ENCODE results near the gene ADD3. TPM values are rescaled to one million over a fixed set of nuclear protein-coding genes. Genes with fewer than 3 reads are reported as not detected.

Gene ADD3
- polyA plus RNA-seq, 3 donors = 94.8 to 126 (median 111) TPM

DNA sequence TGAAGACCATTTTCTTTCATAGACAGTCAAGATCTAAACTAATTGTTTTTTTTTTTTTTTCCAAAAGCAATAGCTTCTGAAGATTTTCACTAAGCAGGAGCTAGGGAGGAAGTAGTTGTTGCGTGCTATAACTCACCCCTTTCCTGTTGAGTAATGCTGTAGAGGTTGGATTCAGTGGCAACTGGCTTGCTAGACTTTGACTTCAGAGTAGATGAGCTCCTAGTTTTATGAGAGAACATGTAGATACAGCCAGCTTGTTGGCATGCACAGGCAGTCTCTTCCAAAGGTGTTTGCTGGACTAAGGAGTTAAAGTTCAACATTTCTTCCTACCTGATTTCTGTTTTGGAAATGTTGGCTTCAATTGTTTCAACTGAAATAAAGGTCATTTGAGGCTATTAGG is 133.4 kb downstream of the ADD3 start:
- peak overlapping the region; percentile 55 for H3K4me2 ChIP-seq (replicated peaks; ENCODE audit: extremely low read depth, low read length, poor library complexity, severe bottlenecking)
- H3K4me1 Mint-ChIP-seq = peaks cover 56% of the 10 kb centered on the region
- DNase-seq = peak; percentile 65 to 90 (median 86)
- H3K27me3 ChIP-seq (ENCODE audit: control insufficient read depth in 2 of 2, insufficient read depth in 2 of 2, low read length in 2 of 2) = peaks cover 0 to 3% of the 10 kb centered on the region in 2 donors
- H3K27me3 Mint-ChIP-seq (ENCODE audit: low read depth in 3 of 3) = peaks cover 0 to 6% (median 0%) of the 10 kb centered on the region in 3 donors
- intact Hi-C loops (cut with micrococcal nuclease) = loop anchor here (5.0 kb wide), 3 partner anchors 66 to 131 kb away; partner anchors contain the start of gene MXI1 (in 1 of the 2)
- peak overlapping the region in 1 of 3 experiments; percentile 55 for H3K4me3 ChIP-seq (replicated peaks in 1 of 3; ENCODE audit: low read depth in 2 of 3, low read length in 3 of 3)
- no CpG with 5 or more reads among the region's 1 CpG for WGBS (ENCODE audit: insufficient coverage)
- peaks cover under 1 to 7% of the 10 kb centered on the region in 2 donors for H3K36me3 Mint-ChIP-seq
- no peaks in the 10 kb centered on the region for H3K79me2 ChIP-seq (ENCODE audit: insufficient read depth, low read length)
- peak overlapping the region; percentile 47 to 92 (median 82) for H3K27ac Mint-ChIP-seq
- no peak for TF ChIP-seq CTCF (IDR thresholded peaks at IDR 0.05)
- peak overlapping the region; percentile 70 to 85 for H3K27ac ChIP-seq (ENCODE audit: low read depth in 1 of 2, low read length in 2 of 2)
- no peaks in the 10 kb centered on the region for H4K20me1 ChIP-seq (ENCODE audit: insufficient read depth, low read length)
- no peaks in the 10 kb centered on the region for H3K36me3 ChIP-seq (replicated peaks in 1 of 2; ENCODE audit: control insufficient read depth in 1 of 2, insufficient read depth in 2 of 2, low read length in 2 of 2)
- H3K4me1 ChIP-seq (ENCODE audit: control insufficient read depth in 1 of 2, insufficient read depth in 2 of 2, low read length in 2 of 2) = peaks cover 48 to 55% of the 10 kb centered on the region in 2 donors
- peak overlapping the region; percentile 23 for H2AFZ ChIP-seq (ENCODE audit: insufficient read depth, low read depth, low read length, poor library complexity, severe bottlenecking)
- peaks cover 0 to 5% (median 0%) of the 10 kb centered on the region in 7 donors for H3K9me3 Mint-ChIP-seq
- H3K9me3 ChIP-seq (replicated peaks in 1 of 2; ENCODE audit: control insufficient read depth in 1 of 2, insufficient read depth in 1 of 2, low read length in 2 of 2) = no peaks in the 10 kb centered on the region
- H3K4me3 Mint-ChIP-seq = peak overlapping the region in 1 of 2 donors; percentile 27
- H3K9ac ChIP-seq (ENCODE audit: insufficient read depth, low read length, poor library complexity, severe bottlenecking) = no peak overlapping the region

GRCh38 chr10:110141871-110142635 is 134.3 kb downstream of the ADD3 start:
- peaks cover 0 to 5% of the 10 kb centered on the region in 2 donors for H3K36me3 Mint-ChIP-seq
- peak overlapping the region; percentile 34 to 54 for H3K4me3 Mint-ChIP-seq
- Histone ChIP-seq H3K4me1 (ENCODE audit: control insufficient read depth in 1 of 2, insufficient read depth in 2 of 2, low read length in 2 of 2) (peaks cover 48 to 55% of the 10 kb centered on the region in 2 donors), H3K27me3 (ENCODE audit: control insufficient read depth in 2 of 2, insufficient read depth in 2 of 2, low read length in 2 of 2) (peaks cover 0 to 3% of the 10 kb centered on the region in 2 donors), H3K36me3 (replicated peaks in 1 of 2; ENCODE audit: control insufficient read depth in 1 of 2, insufficient read depth in 2 of 2, low read length in 2 of 2) (no peaks in the 10 kb centered on the region), H3K79me2 (ENCODE audit: insufficient read depth, low read length) (no peaks in the 10 kb centered on the region), H3K4me2 (replicated peaks; ENCODE audit: extremely low read depth, low read length, poor library complexity, severe bottlenecking) (peak overlapping the region; percentile 55), H2AFZ (ENCODE audit: insufficient read depth, low read depth, low read length, poor library complexity, severe bottlenecking) (peak overlapping the region; percentile 33), H3K4me3 (replicated peaks in 1 of 3; ENCODE audit: low read depth in 2 of 3, low read length in 3 of 3) (peak overlapping the region in 1 of 3 experiments; percentile 55), H4K20me1 (ENCODE audit: insufficient read depth, low read length) (no peaks in the 10 kb centered on the region), H3K27ac (ENCODE audit: low read depth in 1 of 2, low read length in 2 of 2) (peak overlapping the region; percentile 70 to 85), H3K9me3 (replicated peaks in 1 of 2; ENCODE audit: control insufficient read depth in 1 of 2, insufficient read depth in 1 of 2, low read length in 2 of 2) (no peaks in the 10 kb centered on the region), H3K9ac (ENCODE audit: insufficient read depth, low read length, poor library complexity, severe bottlenecking) (no peak overlapping the region)
- peaks cover 53% of the 10 kb centered on the region for H3K4me1 Mint-ChIP-seq
- no peak for TF ChIP-seq CTCF (IDR thresholded peaks at IDR 0.05)
- H3K9me3 Mint-ChIP-seq = peaks cover 0 to 5% (median 0%) of the 10 kb centered on the region in 7 donors
- 36% methylated on average over 8 of the region's 9 CpGs for WGBS (ENCODE audit: insufficient coverage)
- H3K27ac Mint-ChIP-seq = peak overlapping the region; percentile 78 to 94 (median 89)
- intact Hi-C loops (cut with micrococcal nuclease) = loop anchor here (5.0 kb wide), 3 partner anchors 65 to 130 kb away; partner anchors contain the start of gene MXI1 (in 1 of the 2)
- peaks cover 0 to 11% (median 2%) of the 10 kb centered on the region in 3 donors for H3K27me3 Mint-ChIP-seq (ENCODE audit: low read depth in 3 of 3)
- peak in 2 of 3 donors; percentile 58 to 74 for DNase-seq

Data from CD14-positive monocyte (primary cell).